Ovary (tissue), 3 donors: ENCODE results near the gene KLK7.

Experiments
- CTCF ChIP-seq, 3 donors: fragments of 450-650 bp in 2 of 3; fragments of 200-600 bp in 1 of 3; IDR thresholded peaks; one replicate each; pipeline versions ENCODE4 v1.5.1 to v1.8.0; 2016 to 2022; ENCODE audit warnings: antibody characterized with exemption in 3 of 3, mild to moderate bottlenecking in 1 of 3
- EP300 ChIP-seq: sonication (generic); formaldehyde crosslinking; IDR thresholded peaks from one replicate; pipeline ENCODE4 v1.6.1; 2017; ENCODE audit warnings: antibody characterized with exemption
- POLR2A ChIP-seq: fragments of 450-650 bp; IDR thresholded peaks from one replicate; pipeline ENCODE4 v1.6.1; 2017; ENCODE audit warnings: antibody characterized with exemption, mild to moderate bottlenecking, moderate library complexity
- donor health status: DM: no; HTN: no; CAD: no.

- no peak for TF ChIP-seq POLR2A
- TF ChIP-seq CTCF (IDR thresholded peaks at IDR 0.05): no peak
- TF ChIP-seq EP300: no peak
Observed at GRCh38 chr19:51019544-51019925, 35.8 kb upstream of the KLK7 start, which contains the start of gene KLK10.
